Activated naive CD4-positive, alpha-beta T cell treated with anti-CD3 and anti-CD28 coated beads, Interleukin-2, amount 50 U/mL, for 16 hours (primary cell): Measurements from ENCODE around the gene SUPT3H.
"Not testable (repeated sequence)": the region's sequence is repeated elsewhere in the genome, so short reads cannot be mapped to it uniquely, and the experiment has no call there.

Experiments
- DNase-seq: peaks from one replicate; pipeline ENCODE4 v3.0.0-alpha.2; 2020

The SUPT3H gene

DNA sequence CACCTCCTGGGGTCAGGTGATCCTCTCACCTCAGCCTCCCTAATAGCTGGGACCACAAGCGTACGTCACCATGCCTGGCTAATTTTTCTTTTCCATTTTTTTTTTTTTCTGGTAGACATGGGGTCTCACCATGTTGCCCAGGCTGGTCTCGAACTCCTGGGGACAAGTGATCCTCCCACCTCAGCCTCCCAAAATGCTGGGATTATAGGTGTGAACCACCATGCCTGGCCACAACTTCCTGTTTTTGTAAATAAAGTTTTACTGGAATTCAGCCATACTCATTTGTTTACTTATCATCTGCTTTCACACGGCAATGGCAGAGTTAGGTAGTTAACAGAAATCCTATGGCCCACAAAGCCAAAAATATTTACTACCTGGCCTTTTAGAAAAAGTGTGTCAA lies 57.4 kb downstream of the SUPT3H start:
- no peak for DNase-seq

DNA sequence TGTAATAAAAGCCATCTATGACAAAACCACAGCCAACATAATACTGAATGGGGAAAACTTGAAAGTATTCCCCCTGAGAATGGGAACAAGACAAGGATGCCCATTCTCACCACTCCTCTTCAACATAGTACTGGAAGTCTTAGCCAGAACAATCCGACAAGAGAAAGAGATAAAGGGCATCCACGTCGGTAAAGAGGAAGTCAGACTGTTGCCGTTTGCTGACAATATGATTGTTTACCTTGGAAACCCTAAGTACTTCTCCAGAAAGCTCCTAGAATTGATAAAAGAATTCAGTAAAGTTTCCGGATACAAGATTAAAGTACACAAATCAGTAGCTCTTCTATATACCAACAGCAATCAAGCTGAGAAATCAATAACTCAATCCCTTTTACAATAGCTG lies 63.6 kb downstream of the SUPT3H start:
- no peak for DNase-seq

DNA sequence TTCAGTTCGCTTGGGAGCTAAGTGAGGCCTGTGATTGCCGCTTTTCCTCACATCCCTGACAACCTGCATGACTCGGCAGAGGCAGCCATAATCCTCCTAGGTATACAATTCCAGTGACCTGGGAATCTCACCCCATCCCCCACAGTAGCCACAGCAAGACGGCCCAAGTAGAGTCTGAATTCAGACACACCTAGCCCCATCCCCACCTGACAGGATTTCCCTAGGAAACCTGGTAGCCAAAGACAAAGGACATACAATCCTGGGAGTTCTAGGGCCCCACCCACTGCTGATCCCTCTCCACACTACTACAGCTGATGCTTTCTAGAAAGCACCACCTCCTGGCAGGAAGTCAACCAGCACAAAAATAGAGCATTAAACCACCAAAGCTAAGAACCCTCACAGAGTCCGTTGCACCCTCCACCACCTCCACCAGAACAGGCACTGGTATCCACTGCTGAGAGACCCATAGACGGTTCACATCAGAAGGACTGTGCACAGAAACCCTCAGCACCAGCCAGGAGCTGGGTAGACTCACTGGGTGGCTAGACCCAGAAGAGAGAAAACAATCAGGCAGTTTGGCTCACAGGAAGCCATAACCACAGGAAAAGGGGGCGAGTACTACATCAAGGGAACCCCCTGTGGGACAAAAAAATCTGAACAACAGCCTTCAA lies 67.5 kb downstream of the SUPT3H start:
- no peak for DNase-seq

DNA sequence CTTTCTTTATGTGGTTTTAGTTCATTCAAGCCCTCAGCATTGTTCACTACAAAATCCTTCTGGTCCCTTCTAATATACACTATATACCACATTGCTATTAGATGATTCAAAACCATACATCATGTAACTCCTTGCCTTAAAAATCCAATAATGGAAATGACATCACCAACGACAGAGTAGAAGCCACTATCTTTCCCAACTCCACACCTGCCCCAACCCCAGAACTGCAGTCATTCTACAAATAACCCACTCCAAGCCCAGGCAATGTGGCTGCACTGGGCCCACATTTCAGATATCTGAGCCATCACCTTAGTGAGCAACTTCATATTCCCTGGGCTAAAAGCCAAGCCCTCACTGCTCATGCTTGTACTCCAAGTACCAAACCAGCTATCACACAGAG lies 72.2 kb downstream of the SUPT3H start:
- no peak for DNase-seq

DNA sequence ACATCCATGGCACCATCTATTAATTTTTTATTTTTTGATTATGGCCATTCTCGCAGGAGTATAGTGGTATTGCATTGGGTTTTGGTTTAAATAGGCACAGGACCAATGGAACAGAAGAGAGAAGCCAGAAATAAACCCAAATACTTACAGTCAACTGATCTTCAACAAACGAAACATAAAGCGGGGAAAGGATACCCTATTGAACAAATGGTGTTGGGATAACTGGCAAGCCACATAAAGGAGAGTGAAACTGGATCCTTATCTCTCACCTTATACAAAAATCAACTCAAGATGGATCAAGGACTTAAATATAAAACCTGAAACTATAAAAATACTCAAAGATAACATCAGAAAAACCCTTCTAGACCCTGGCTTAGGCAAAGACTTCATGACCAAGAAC lies 74.9 kb downstream of the SUPT3H start:
- no peak for DNase-seq

DNA sequence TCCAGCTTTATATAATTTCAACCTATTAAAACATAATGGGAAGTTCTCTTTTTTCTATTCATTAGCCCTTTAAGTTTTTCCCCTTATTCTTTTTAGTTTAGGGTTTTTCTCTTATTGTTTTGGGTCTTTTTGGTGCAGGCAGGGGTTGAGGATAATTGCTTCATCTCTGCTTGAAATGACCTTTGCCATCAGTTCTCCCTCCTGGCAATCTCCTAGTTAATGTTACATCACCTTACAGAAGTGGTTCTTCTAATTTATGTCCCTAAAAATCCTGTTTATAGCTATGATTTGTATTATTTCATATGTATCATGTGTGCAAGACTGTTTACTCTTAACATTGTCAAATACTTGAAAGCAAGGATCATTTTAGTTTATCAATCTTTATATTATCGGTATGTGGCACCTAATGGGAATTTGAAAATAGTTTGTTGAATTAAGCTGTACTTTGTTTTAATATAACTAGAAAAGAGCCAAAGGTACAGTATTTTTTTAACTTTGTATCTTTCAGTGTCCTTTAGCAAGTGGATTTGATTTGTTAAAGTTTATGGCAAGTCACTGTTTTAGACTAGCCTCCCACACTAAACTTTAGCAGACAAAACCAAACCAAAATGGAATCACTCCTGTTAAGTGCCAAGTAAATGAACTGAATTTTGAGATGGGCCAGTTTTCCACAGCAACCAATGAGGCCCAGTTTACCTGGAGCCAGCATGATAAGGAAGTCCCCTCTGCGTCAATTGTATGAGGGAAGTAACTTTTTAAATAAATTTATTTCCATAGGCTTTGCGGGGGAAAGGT lies 76.2 kb downstream of the SUPT3H start:
- no peak for DNase-seq

DNA sequence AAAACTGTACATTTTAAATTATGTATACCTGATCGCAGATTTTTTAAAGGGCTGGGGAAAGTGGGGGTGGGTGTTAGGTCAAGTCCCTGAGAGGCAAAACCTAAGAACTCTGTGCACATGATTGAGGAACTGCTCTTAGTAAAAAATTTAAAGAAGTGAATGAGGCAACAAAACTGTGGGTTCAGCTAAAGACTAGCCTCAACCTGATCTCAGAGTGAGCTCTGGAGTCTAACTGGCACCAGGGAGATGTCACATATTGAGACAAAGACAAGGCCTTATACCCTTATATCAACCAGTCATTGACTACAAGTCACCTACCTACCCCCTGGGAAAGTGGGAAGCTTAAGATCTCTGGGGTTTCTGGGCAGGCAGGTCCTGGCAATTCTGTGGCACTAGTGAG lies 77.0 kb downstream of the SUPT3H start:
- no peak for DNase-seq

DNA sequence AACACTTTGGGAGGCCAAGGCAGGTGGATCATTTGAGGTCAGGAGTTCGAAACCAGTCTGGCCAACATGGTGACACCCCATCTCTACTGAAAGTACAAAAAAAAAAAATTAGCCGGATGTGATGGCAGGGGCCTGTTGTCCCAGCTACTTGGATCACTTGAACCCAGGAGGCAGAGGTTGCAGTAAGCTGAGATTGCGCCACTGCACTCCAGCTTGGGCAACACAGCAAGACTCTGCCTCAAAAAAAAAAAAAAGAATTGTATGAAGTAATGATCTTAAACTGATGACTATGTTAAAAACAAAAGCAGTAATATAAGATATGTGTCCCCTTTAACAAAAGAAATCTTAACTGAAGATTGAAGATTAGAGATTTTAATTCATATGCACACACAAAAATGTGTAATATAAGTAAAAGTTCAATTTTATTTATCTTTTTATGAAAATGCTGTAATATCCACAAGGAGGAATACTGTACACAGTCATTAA lies 78.6 kb downstream of the SUPT3H start:
- DNase-seq = no peak

DNA sequence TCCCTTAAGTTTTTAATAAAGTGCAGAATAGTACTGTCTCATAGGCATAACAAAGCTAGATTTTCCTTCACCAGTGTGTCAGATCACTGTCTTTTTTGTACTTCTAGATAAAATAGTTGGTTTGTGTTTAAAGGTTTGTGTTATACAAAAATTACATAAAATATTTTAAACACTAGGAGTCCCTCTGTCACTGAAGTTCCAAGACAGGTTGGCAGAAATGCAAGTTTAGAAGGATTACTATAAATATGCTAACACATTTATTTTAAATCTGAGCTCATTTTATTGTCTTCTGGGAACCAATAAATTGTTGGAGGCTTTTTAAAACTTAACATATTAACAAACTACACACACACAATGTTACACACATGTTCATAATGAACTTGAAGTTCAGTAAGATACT lies 80.4 kb downstream of the SUPT3H start:
- DNase-seq = no peak

DNA sequence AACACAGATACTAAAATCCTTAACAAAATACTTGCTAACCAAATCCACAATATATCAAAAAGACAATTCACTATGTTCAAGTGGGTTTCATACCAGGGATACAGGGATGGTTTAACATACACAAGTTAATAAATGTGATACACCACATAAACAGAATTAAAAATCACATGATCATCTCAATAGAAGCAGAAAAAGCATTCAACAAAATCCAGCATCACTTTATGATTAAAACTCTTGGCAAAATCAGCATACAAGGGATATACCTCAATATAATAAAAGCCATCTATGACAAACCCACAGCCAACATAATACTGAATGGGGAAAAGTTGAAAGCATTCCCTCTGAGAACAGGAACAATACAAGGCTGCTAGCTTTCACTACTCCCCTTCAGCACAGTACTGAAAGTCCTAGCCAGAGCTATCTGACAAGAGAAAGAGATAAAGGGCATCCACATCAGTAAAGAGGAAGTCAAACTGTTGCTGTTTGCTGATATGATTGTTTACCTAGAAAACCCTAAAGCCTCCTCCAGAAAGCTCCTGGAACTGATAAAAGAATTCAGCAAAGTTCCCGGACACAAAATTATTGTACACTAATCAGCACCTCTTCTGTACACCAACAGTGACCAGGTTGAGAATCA lies 83.6 kb downstream of the SUPT3H start:
- not testable (repeated sequence) for DNase-seq

DNA sequence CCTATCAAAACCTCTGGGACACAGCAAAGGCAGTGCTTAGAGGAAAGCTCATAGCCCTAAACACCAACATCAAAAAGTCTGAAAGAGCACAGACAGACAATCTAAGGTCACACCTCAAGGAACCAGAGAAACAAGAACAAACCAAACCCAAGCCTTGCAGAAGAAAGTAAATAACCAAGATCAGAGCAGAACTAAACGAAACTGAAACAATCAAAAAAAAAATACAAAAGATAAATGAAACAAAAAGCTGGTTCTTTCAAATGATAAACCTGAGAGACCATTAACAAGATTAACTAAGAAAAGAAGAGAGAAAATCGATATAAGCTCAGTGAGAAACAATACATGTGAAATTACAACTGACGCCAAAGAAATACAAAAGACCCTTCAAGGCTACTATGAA lies 84.4 kb downstream of the SUPT3H start:
- no peak for DNase-seq

DNA sequence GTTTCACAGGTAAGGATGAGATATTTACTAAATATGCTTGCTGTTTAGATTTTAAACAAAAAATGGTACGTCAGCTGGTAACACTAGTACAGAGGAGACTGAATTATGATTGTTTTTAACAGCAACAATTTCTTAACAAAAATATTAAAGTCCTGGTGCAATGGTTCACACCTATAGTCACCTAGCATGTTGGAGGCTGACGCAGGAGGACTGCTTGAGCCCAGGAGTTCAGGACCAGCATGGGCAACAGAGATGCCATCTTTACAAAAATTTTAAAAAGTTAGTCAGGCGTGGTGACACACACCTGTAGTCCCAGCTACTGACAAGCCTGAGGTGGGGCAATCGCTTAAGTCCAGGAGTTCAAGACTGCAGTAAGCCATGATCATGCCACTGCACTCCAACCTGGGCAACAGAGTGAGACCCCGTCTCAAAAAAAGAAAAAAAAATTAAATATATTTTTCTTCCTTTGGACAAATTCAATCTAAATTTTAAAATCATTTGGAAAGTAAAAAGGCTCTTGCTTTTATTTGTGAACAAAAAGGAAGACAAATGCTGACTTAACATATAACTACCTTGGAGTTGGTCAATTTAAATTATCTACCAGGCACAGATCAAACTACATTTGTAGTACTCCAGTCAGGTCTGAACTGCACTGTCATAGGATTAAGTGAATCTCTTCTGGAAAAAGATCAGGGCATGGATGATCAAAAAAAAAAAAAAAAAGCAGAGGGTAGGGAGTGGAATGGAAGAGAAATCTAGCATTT lies 87.8 kb downstream of the SUPT3H start:
- no peak for DNase-seq

DNA sequence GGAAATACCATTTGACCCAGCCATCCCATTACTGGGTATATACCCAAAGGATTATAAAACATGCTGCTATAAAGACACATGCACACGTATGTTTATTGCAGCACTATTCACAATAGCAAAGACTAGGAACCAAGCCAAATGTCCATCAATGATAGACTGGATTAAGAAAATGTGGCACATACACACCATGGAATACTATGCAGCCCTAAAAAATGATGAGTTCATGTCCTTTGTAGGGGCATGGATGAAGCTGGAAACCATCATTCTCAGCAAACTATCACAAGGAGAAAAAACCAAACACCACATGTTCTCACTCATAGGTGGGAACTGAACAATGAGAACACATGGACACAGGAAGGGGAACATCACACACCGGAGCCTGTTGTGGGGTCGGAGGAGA lies 91.0 kb downstream of the SUPT3H start:
- DNase-seq = not testable (repeated sequence)

DNA sequence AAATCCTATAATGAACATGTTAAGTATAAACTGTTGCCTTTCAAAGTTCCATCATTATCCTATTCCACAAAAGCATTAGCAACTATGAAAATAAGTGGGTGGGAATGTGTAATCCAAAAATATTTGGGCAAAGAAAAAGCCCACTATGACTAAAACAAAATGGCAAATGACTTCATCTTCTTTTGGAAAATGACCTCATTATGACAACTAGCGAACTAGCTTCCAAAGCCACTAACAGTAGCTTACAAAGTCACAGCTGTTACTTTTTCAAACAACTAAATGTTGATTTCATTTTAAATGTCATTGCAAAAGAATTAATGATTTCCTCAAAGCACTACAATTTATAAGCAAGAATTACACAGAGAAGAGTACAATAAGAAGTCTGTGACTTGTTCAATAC lies 99.4 kb downstream of the SUPT3H start:
- DNase-seq = no peak

DNA sequence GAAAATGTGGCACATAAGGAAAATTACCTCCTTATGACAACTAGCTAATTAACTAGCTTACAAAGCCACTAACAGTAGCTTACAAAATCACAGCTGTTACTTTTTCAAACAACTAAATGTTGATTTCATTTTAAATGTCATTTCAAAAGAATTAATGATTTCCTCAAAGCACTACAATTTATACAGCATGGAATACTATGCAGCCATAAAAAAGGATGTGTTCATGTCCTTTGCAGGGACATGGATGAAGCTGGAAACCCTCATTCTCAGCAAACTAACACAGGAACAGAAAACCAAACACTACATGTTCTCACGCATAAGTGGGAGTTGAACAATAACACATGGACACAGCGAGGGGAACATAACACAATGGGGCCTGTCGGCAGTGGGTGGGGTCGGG lies 100.0 kb downstream of the SUPT3H start:
- not testable (repeated sequence) for DNase-seq

DNA sequence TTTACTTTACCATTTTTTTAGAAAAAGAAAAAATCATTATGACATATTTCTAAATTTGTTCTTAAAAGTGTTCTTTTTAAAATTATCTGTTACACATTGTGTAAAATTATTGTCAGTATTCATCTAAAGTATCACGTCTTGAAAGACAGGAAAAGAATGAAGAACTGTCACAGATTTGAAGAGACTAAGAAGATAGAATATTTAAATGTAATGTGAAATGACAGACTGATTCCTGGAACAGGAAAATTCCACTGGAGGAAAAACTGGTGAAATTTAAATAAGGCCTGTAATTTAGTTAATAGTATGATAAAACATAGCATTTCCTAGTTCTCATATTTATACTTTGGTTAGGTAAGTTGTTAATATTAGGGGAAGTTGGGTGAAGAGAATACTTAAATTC lies 102.4 kb downstream of the SUPT3H start:
- DNase-seq = no peak

DNA sequence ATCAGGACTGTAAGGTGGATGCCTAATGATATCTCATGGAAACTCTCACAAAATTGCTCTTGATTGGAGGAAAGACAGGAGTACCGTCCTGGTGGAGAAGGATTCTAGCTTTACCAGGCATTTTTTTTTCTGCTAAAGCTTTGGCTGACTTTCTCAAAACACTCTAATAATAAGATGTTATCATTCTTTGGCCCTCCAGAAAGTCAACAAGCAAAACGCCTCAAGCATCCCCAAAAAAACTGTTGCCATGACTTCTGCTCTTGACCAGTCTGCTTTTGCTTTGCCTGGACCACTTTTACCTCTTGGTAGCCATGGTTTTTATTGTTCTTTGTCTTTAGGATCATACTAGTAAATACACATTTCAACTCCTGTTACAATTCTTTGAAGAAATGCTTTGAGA lies 105.1 kb downstream of the SUPT3H start:
- no peak for DNase-seq

DNA sequence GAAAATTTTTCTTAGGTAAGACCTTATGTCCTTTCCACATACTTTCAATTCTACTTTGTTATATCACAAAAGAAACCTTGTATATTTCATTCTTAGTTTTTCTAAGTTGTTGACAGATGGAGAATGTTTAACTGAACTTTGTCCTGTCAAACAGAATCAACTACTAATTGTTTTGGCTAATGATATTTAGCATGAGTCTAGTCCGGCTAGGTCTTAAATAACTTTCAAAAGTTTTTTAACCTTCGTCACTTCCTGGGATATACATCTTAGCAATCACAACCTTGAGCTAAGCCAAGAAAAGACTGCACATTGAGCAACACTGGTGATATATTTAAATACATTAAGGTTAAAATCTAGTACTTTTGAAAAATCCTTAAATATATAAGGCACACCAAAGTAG lies 112.5 kb downstream of the SUPT3H start:
- DNase-seq = no peak

DNA sequence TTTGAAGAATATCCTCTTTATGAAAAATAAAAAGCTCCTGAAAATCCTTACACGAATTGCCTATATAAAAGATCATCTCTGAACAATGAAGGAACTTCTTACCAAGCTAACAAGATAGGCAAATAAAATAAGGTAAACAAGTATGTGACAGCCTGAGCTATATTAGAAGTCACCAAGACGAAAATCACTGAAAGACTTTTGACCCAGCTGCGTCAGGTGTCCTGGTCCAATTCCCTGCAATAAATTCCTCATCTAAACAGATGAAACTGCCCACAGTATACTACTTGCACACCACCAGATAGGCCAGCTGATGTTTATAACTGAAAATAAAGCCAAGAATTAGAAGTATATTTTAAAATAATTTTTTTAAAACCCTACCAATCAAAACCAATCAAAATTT lies 117.0 kb downstream of the SUPT3H start:
- DNase-seq = no peak

DNA sequence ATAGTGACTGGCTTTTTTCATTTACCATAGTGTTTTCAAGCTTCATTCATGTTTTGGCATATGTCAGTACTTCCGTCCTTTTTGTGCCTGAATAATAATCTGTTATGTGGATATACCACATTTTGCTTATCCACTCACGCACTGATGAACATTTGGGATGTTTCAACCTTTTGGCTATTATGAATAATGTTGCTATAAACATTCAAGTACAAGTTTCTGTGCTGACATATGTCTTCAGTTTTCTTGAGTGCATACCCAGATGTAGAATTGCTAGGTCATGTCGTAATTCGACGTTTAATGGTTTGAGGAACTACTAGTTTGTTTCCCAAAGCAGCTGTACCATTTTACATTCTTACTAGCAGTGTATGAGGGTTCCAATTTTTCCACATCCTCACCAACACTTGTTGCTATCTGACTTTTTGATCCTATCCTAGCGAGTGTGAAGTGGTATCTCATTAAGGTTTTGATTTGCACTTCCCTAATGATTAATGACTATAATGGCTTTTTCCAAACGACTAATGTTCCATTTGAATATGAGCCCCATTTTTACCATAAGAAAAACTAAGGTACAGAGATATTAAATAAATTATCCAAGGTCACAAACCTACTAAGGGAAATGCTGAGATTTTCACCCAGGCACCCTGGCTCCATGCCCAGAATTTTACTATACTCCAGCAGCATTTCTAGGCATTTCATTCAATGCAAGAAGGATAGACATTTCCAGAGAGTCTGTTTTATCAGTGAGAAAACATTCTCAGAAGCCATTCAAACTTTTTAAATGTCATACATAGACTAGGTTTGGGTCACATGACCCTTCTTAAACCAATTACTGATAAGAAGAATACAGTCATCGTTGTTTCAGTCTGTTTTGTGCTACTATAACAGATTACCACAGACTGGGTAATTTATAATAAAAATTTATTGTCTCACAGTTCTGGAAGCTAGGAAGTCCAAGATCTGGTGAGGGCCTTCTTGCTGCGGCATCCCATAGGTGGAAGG lies 120.7 kb downstream of the SUPT3H start:
- no peak for DNase-seq

DNA sequence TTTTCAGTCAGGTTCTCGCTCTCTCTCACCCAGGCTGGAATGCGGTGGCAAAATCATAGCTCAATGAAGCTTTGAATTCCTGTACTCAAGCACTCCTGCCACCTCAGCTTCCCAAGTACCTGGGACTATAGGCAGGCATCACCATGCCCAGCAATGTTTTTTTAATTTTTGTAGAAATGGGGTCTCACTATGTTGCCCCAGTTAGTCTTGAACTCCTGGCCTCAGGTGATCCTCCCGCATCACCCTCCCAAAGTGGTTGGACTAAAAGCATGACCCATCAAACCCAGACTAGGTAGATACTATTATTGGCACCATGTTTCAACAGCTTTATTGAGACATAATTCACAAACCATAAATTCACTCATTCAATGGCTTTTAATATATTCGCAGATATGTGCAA lies 122.3 kb downstream of the SUPT3H start:
- DNase-seq = no peak

DNA sequence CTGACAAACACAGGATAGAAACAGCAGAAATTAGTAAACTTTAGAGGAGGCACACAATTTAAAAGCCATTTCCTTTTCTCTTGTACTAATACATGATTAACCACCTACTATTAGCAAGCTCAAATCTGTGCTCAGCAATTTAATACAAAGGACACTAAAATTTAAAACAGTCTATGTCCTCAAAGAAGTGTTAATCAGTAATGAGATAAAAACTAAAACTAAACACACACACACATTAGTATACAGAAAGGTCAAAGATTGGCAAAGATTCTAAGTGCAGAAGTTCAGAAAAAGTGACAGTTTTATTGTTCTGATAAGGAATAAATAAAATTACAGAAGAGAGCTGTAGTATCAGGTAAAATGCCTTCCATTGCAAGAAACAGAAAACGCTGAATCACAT lies 123.5 kb downstream of the SUPT3H start:
- DNase-seq = no peak
